DND-41 (cell line): ENCODE results near the gene KCNMA1.

Source experiments
- ATAC-seq: fragments of 200-7000 bp; cut with Tn5 transposase; 3 replicates; pipeline ENCODE4 v1.9.1; 2021; ENCODE audit warnings: low read depth; ENCODE audit not compliant: insufficient read depth
- DNase-seq: peaks from one replicate; pipeline ENCODE4 v3.0.0-alpha.2; 2020
- H2AFZ ChIP-seq: 2 replicates; pipeline ENCODE4 v1.6.0; 2012; ENCODE audit warnings: low read depth, low read length
- H3K27ac ChIP-seq: 2 replicates; pipeline ENCODE4 v1.5.1; 2012; ENCODE audit warnings: low read length, inconsistent platforms
- H3K27me3 ChIP-seq: fragments of 200-600 bp; sonication (generic); 2 replicates; pipeline ENCODE4 v1.6.0; 2012; ENCODE audit warnings: low read length, mild to moderate bottlenecking, inconsistent platforms; ENCODE audit not compliant: insufficient read depth, poor library complexity
- H3K36me3 ChIP-seq: 2 replicates; pipeline ENCODE4 v1.5.1; 2012; ENCODE audit warnings: low read length, inconsistent platforms; ENCODE audit not compliant: insufficient read depth
- H3K4me1 ChIP-seq: 2 replicates; pipeline ENCODE4 v1.5.1; 2012; ENCODE audit warnings: mild to moderate bottlenecking, low read length; ENCODE audit not compliant: insufficient read depth
- H3K4me2 ChIP-seq: 2 replicates; pipeline ENCODE4 v1.6.0; 2012; ENCODE audit warnings: mild to moderate bottlenecking, moderate library complexity, low read length, inconsistent platforms; ENCODE audit not compliant: insufficient read depth
- H3K4me3 ChIP-seq, 2 experiments: fragments of 200-600 bp in 1 of 2; shearing (Covaris generic) in 1 of 2; 2 replicates each; pipeline ENCODE4 v1.5.1; 2012 to 2016; ENCODE audit warnings: inconsistent platforms in 2 of 2, low read length in 2 of 2, mild to moderate bottlenecking in 2 of 2, low read depth in 1 of 2, moderate library complexity in 1 of 2
- H3K79me2 ChIP-seq: 2 replicates; pipeline ENCODE4 v1.6.0; 2012; ENCODE audit warnings: low read length, inconsistent platforms; ENCODE audit not compliant: insufficient read depth
- H3K9ac ChIP-seq: 2 replicates; pipeline ENCODE4 v1.6.0; 2012; ENCODE audit warnings: low read depth, mild to moderate bottlenecking, inconsistent platforms, low read length, moderate library complexity
- H3K9me3 ChIP-seq: 2 replicates; pipeline ENCODE4 v1.5.1; 2012; ENCODE audit warnings: low read length, moderate library complexity, mild to moderate bottlenecking, inconsistent platforms; ENCODE audit not compliant: insufficient read depth, severe bottlenecking
- H4K20me1 ChIP-seq: 2 replicates; pipeline ENCODE4 v1.6.0; 2012; ENCODE audit warnings: low read length; ENCODE audit not compliant: insufficient read depth
- EZH2 ChIP-seq: IDR thresholded peaks from 3 replicates; pipeline ENCODE4 v1.6.1; 2012; ENCODE audit warnings: borderline replicate concordance, low read depth, mild to moderate bottlenecking, moderate library complexity, low read length, inconsistent platforms; ENCODE audit not compliant: severe bottlenecking
- TF ChIP-seq, protein P1 (sequence below): IDR thresholded peaks from 2 replicates; pipeline ENCODE4 v1.5.1; 2012; ENCODE audit warnings: borderline replicate concordance, low read length, moderate library complexity, mild to moderate bottlenecking; ENCODE audit not compliant: poor library complexity, severe bottlenecking; ENCODE audit errors: extremely low read depth

KCNMA1 gene

DNA sequence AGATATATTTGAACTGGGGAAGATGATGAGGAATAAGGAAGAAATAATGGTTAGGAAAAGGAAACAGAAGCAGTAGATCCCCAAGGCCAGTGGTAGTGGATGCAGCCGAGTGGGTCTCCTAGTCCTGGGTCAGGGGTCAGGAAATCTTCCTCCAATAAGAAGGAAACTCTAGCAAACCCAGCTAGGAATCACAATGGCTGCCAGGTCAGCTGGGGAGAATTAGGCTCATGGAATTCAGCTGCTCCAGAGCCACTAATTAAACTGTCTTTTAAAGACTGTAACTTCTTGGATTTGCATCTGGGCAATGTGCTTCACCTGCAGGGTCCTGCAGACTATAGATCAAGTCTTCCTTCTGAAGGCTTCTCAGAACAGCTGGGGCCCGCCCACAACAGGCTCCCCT, 644.4 kb downstream of the KCNMA1 start:
- no peak for TF ChIP-seq EZH2
- TF ChIP-seq, protein P1, sequence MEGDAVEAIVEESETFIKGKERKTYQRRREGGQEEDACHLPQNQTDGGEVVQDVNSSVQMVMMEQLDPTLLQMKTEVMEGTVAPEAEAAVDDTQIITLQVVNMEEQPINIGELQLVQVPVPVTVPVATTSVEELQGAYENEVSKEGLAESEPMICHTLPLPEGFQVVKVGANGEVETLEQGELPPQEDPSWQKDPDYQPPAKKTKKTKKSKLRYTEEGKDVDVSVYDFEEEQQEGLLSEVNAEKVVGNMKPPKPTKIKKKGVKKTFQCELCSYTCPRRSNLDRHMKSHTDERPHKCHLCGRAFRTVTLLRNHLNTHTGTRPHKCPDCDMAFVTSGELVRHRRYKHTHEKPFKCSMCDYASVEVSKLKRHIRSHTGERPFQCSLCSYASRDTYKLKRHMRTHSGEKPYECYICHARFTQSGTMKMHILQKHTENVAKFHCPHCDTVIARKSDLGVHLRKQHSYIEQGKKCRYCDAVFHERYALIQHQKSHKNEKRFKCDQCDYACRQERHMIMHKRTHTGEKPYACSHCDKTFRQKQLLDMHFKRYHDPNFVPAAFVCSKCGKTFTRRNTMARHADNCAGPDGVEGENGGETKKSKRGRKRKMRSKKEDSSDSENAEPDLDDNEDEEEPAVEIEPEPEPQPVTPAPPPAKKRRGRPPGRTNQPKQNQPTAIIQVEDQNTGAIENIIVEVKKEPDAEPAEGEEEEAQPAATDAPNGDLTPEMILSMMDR: no peak
- no peak overlapping the region for H3K27ac ChIP-seq
- H4K20me1 ChIP-seq: no peaks in the 10 kb centered on the region
- no peak for DNase-seq
- no peak overlapping the region for H2AFZ ChIP-seq
- no peak overlapping the region for H3K4me3 ChIP-seq
- ATAC-seq: no peak
- no peaks in the 10 kb centered on the region for H3K27me3 ChIP-seq
- no peak overlapping the region for H3K9ac ChIP-seq
- H3K4me1 ChIP-seq: no peaks in the 10 kb centered on the region
- H3K4me2 ChIP-seq: no peak overlapping the region
- no peaks in the 10 kb centered on the region for H3K36me3 ChIP-seq
- H3K9me3 ChIP-seq: no peaks in the 10 kb centered on the region
- H3K79me2 ChIP-seq: no peaks in the 10 kb centered on the region

DNA sequence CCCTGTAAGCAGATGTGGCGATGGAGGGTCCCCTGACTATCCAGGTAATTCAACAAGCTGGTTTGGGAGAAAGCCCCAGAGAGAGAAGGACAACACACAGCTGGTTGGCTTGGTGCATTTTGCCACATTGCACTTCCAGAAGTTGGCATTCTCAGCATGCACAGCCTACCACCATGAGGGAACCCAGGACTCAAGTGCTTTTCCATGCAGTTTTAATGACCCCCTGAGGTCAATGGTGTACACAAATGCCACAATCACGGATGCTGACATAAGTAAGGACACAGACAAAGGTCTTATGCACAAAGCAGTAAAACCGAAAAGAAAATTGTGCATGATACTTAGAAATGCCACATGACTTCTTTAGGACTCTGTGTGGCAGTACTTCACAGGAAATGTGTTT, 645.1 kb downstream of the KCNMA1 start:
- no peak overlapping the region for H3K4me3 ChIP-seq
- no peaks in the 10 kb centered on the region for H3K36me3 ChIP-seq
- no peak for DNase-seq
- no peak overlapping the region for H3K9ac ChIP-seq
- ATAC-seq: no peak
- no peak overlapping the region for H3K4me2 ChIP-seq
- H3K27ac ChIP-seq: no peak overlapping the region
- TF ChIP-seq EZH2: no peak
- TF ChIP-seq, protein P1: no peak
- H3K9me3 ChIP-seq: no peaks in the 10 kb centered on the region
- no peaks in the 10 kb centered on the region for H3K4me1 ChIP-seq
- H2AFZ ChIP-seq: no peak overlapping the region
- no peaks in the 10 kb centered on the region for H3K27me3 ChIP-seq
- no peaks in the 10 kb centered on the region for H4K20me1 ChIP-seq
- H3K79me2 ChIP-seq: no peaks in the 10 kb centered on the region

- DNase-seq (no peak), ATAC-seq (no peak)
- Histone ChIP-seq H3K36me3 (no peaks in the 10 kb centered on the region), H4K20me1 (no peaks in the 10 kb centered on the region), H3K4me1 (no peaks in the 10 kb centered on the region), H3K4me3 (no peak overlapping the region), H3K9ac (no peak overlapping the region), H3K9me3 (no peaks in the 10 kb centered on the region), H3K79me2 (no peaks in the 10 kb centered on the region), H3K27ac (no peak overlapping the region), H2AFZ (no peak overlapping the region), H3K4me2 (no peak overlapping the region), H3K27me3 (no peaks in the 10 kb centered on the region)
- TF ChIP-seq EZH2: no peak
- TF ChIP-seq, protein P1: no peak
Observed at GRCh38 chr10:76991621-76992020, 646.0 kb downstream of the KCNMA1 start.

GRCh38 chr10:76990561-76990960, 647.0 kb downstream of the KCNMA1 start:
- Histone ChIP-seq H3K27me3 (no peaks in the 10 kb centered on the region), H4K20me1 (no peaks in the 10 kb centered on the region), H3K4me3 (no peak overlapping the region), H2AFZ (no peak overlapping the region), H3K4me2 (no peak overlapping the region), H3K27ac (no peak overlapping the region), H3K4me1 (no peaks in the 10 kb centered on the region), H3K9ac (no peak overlapping the region), H3K79me2 (no peaks in the 10 kb centered on the region), H3K36me3 (no peaks in the 10 kb centered on the region), H3K9me3 (no peaks in the 10 kb centered on the region)
- TF ChIP-seq, protein P1: no peak
- DNase-seq (no peak), ATAC-seq (no peak)
